GM20000 (cell line): ENCODE results near the gene PALLD.

Experiments used
- DNase-seq: peaks from one replicate; pipeline ENCODE4 v3.0.0; 2012; ENCODE audit warnings: low spot score
- TF ChIP-seq, protein P1 (sequence below): IDR thresholded peaks from 2 replicates; pipeline ENCODE4 v1.5.1; 2012; ENCODE audit warnings: mild to moderate bottlenecking, control low read depth; ENCODE audit errors: extremely low read depth, missing control alignments

The PALLD gene

DNA sequence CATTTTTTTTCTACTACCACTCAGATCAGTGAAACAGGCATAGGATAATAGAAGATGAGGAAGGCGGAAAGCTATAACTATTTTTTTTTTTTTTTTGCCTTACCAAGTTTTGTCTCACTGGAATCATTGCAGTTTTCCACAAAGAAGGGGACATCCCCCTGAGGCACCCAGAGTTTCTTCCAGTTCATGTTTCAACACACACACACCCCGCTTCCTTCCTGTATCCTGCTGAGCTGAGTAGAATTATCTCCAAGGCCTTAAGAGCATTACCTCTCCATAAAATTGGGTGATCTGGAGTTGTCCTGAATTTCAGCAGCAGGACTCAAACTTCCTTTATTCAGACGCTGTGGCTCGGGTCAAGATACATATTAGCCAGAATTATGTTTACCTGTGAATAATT, 111.9 kb downstream of the PALLD start:
- TF ChIP-seq, protein P1, sequence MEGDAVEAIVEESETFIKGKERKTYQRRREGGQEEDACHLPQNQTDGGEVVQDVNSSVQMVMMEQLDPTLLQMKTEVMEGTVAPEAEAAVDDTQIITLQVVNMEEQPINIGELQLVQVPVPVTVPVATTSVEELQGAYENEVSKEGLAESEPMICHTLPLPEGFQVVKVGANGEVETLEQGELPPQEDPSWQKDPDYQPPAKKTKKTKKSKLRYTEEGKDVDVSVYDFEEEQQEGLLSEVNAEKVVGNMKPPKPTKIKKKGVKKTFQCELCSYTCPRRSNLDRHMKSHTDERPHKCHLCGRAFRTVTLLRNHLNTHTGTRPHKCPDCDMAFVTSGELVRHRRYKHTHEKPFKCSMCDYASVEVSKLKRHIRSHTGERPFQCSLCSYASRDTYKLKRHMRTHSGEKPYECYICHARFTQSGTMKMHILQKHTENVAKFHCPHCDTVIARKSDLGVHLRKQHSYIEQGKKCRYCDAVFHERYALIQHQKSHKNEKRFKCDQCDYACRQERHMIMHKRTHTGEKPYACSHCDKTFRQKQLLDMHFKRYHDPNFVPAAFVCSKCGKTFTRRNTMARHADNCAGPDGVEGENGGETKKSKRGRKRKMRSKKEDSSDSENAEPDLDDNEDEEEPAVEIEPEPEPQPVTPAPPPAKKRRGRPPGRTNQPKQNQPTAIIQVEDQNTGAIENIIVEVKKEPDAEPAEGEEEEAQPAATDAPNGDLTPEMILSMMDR: no peak
- DNase-seq: no peak

DNA sequence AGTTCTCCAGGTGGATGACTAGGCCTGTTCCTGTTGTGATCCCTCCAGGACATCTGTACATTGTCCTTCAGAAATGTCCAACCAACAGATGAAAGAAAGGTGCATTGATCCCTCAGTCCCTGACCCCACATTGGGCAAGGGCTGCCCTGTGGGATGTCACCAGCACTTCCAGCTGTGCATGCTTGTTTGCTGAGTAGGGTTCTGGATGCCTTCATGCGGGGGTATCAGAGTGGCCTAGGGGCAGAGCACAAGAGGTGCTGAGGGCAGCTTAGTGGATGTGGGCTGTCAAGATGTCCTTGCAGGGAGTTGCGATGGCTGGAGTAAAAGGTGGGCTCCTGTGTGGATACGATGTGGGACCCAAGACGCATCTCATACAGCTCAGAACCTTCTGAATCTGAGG, 112.5 kb downstream of the PALLD start:
- TF ChIP-seq, protein P1: no peak
- no peak for DNase-seq

DNA sequence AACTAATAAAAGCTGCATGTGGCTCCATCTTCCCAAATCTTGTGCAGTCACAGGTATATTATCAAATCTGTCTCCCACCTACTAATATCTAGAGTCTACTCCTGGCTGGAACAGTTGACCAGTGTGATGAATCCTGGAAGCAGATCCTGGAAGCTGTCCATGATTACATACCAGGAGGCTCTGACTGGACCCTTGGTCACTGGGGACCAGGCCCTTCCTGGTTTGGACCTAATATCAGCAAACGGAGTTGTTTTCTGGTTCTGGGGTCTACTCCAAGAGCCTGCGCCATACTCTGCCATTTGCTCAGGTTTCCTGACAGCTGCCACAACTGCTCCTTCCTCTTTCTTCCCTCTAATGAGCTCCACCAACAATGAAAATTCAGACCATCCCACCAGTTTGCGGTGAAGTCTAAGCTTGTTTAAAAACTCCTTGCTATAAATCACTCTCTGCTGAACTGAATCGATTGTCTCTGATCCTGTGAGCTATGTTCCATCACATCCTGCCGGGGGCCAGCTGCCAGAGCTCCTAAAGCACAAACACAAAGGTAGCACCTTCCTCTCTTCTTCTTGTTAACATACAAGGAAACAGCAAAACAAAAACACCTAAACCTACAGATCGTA, 114.2 kb downstream of the PALLD start:
- no peak for DNase-seq
- TF ChIP-seq, protein P1: no peak

GRCh38 chr4:168612450-168613135, 115.7 kb downstream of the PALLD start:
- TF ChIP-seq, protein P1: no peak
- no peak for DNase-seq

- TF ChIP-seq, protein P1: no peak
- DNase-seq: no peak
Measured at GRCh38 chr4:168613869-168614268, 117.0 kb downstream of the PALLD start.

DNA sequence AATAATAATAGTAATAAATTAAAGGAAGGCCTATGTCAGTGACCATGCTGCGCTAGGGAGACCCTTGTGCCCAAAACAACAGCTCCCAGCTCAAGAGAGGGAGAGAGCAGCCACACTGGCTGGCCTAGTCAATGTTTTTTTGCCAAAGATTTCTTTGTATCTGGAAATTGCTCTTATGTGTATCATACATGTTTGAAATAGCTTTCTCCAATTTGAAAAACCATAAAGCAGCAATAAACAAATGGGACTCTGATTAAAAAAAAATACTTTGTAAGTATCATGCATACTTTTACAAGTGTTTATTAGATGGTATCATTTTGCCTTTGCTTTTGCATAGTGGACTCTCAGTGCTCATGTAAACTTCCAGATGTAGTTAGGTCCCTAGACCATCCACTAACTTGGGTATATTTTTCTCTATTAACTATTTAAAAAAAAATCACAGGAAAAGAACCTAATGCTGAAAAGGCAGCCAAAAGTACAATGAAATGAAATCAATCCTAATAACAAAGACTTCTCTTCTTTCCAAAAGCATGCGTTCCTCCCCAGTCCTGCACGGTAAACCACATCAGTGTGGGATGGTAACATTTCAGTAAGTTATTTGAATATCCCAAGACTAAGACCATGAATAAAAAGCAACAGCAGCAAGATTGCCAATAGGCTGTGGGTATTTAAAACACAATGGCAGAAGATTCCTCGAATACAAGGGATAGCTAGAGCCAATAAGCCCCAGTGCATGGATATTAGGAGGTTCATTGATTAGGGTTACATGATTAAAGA, 117.6 kb downstream of the PALLD start:
- no peak for DNase-seq
- TF ChIP-seq, protein P1: no peak

DNA sequence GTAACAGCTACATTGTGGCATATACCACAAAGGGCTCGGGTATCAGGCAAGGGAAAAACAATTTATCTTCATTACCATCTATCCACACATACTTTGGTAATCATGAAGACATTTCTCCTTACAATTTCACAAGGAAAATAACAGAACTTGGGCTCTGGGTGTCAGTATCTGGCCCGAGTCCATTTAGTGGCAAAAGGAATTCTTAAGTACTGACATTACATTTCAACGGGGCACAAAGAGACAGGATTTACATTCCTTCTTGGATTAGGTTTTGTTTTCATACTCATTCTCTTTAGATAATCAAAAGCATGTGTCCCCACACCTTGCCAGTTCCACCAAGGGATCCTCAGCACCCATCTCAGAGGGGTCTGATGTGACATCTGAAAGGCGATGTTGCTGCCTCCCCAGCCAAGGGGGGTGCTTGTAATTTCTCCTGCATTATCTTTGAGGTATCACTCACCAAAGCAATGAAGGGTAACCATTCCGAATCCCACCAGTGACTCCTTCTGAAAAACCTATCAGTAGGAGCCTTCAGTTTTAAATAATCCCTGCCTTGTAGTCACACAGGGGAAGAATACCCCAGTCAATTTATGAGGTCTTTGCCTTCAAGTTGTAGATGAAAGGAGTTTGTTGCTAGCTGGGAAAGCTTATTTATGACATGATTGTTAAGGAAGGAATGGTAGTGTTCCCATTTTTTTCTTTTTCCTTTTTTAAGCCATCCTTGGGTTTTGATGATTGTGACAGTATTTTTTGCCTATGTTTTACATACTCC, 118.6 kb downstream of the PALLD start:
- no peak for DNase-seq
- TF ChIP-seq, protein P1: no peak
